Mucosa of descending colon (tissue), 3 donors: ENCODE results near the gene BCL10. TPM values are rescaled to one million over a fixed set of nuclear protein-coding genes. Genes with fewer than 3 reads are reported as not detected.

Experiments used
- ATAC-seq: fragments of 200-7000 bp; cut with Tn5 transposase; one replicate; pipeline ENCODE4 v1.9.1; 2020; ENCODE audit warnings: mild to moderate bottlenecking, moderate library complexity
- DNase-seq, 3 donors: peaks; one replicate each; pipeline ENCODE4 v3.0.0-alpha.2; 2020
- H3K36me3 ChIP-seq: fragments of 200-600 bp; one replicate; pipeline ENCODE4 v1.8.0; 2021; ENCODE audit warnings: low read depth, mild to moderate bottlenecking
- H3K4me1 ChIP-seq: fragments of 200-600 bp; one replicate; pipeline ENCODE4 v1.8.0; 2021; ENCODE audit warnings: low read depth, mild to moderate bottlenecking
- H3K4me3 ChIP-seq: fragments of 200-600 bp; one replicate; pipeline ENCODE4 v1.8.0; 2021; ENCODE audit warnings: mild to moderate bottlenecking
- H3K9me3 ChIP-seq: fragments of 200-600 bp; one replicate; pipeline ENCODE4 v1.8.0; 2021; ENCODE audit warnings: mild to moderate bottlenecking
- intact Hi-C, 2 donors: fragments of 100-400 bp; cut with DNase I in 1 of 2; cut with micrococcal nuclease in 1 of 2; formaldehyde crosslinking; loops; one replicate each; pipeline versions ENCODE4 v1.11.0 to v1.11.1; 2022; cut with DNase I, micrococcal nuclease
- total RNA-seq, 3 donors: library from RNA; stranded (reverse); fragmentation: NEBNext Ultra II Directional in 2 of 3; extraction: Animal tissue kit (Norgen Biotek cat#: 25700) in 2 of 3; gene quantifications; one replicate each; pipeline versions ENCODE4 v1.2.1 to v1.2.4, GENCODE V29; 2021 to 2023
- TF ChIP-seq, protein P1 (sequence below): fragments of 200-600 bp; IDR thresholded peaks from one replicate; pipeline ENCODE4 v1.8.0; 2022; ENCODE audit warnings: antibody characterized with exemption, mild to moderate bottlenecking
- donor health status: DM: no; HTN: no; CAD: no; lungs with moderate emphysema.
- donor health status: DM: no; HTN: no; CAD: no.
- donor health status: DM: no; HTN: yes; CAD: no.

BCL10 gene
- total RNA-seq, 3 donors from 2014 or later = 63.5 to 128 (median 121) TPM

DNA sequence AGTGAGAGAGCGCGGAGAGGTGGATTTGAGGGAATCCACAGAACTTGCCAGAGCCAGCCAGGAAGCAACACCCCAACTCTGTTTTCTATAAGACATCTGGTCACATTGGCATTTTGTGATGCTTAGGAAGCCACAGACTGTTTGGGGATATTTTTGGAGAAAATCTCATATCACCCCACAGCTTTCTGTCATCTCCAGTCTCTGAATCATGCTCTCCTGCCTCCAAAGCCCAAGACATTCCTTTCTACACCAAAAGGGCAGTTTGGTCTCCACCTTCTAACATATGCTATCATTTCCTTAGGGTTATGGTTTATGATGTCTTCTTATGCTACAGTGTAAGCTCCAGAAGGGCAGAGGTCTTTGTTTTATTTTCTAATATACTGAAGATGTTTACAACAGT lies 14.4 kb upstream of the BCL10 start:
- Histone ChIP-seq H3K36me3 (no peaks in the 10 kb centered on the region), H3K4me3 (no peak overlapping the region), H3K4me1 (no peaks in the 10 kb centered on the region), H3K9me3 (no peaks in the 10 kb centered on the region)
- ATAC-seq = no peak
- TF ChIP-seq, protein P1, sequence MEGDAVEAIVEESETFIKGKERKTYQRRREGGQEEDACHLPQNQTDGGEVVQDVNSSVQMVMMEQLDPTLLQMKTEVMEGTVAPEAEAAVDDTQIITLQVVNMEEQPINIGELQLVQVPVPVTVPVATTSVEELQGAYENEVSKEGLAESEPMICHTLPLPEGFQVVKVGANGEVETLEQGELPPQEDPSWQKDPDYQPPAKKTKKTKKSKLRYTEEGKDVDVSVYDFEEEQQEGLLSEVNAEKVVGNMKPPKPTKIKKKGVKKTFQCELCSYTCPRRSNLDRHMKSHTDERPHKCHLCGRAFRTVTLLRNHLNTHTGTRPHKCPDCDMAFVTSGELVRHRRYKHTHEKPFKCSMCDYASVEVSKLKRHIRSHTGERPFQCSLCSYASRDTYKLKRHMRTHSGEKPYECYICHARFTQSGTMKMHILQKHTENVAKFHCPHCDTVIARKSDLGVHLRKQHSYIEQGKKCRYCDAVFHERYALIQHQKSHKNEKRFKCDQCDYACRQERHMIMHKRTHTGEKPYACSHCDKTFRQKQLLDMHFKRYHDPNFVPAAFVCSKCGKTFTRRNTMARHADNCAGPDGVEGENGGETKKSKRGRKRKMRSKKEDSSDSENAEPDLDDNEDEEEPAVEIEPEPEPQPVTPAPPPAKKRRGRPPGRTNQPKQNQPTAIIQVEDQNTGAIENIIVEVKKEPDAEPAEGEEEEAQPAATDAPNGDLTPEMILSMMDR = no peak
- intact Hi-C loops = no loop called here
- no peak for DNase-seq

DNA sequence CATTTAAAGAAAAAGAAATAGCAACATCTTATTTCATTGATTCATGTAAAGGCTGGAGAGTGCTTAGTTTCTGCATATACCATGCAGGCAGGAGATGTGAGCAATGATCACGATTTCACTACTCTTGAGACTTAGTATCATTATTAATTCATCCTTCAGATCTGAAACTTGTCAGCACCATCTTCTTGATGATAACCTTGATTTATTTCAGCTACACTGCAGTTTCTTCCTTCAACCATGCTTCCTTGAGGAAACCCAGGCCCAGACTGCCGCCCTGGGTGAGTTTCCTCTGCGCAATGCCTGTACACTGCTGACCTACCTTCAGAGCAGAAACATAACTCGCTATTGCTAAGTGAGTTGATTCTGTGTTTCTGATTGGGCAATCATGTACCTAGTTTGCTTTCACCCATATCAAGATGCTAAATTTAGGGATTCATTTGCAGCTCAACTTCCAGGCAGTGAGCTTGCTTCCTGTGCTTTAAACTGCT lies 13.5 kb upstream of the BCL10 start:
- DNase-seq (no peak), ATAC-seq (no peak)
- TF ChIP-seq, protein P1 = no peak
- Histone ChIP-seq H3K9me3 (no peaks in the 10 kb centered on the region), H3K4me1 (no peaks in the 10 kb centered on the region), H3K4me3 (no peak overlapping the region), H3K36me3 (no peaks in the 10 kb centered on the region)
- intact Hi-C loops = no loop called here

DNA sequence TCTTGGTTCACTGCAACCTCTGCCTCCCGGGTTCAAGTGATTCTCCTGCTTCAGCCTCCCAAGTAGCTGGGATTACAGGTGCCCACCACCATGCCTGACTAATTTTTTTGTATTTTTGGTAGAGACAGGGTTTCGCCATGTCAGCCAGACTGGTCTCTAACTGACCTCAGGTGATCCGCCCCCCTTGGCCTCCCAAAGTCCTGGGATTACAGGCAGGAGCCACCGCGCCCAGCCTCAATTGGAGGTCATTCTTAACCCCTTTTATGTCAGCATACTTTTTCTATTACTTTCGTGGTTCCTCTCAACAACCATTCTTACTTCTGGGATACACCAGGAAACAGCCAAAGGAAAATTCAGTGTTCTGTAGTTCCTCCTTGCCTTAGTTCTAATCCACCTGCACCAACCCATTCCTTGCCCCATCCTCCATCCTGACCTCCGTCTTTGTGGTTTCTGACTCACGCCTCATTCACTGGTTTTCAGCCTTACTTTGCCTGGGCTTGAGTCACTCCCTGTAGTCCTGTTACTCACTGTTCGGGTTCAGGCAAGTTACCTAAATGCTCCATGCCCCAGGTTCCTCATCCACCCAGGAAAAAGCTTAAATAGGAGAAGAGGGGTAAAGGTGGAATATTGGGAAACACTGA lies 12.9 kb upstream of the BCL10 start:
- TF ChIP-seq, protein P1 = no peak
- Histone ChIP-seq H3K4me3 (no peak overlapping the region), H3K9me3 (no peaks in the 10 kb centered on the region), H3K4me1 (no peaks in the 10 kb centered on the region), H3K36me3 (no peaks in the 10 kb centered on the region)
- ATAC-seq (peak; percentile 90), DNase-seq (no peak)
- intact Hi-C loops = no loop called here

DNA sequence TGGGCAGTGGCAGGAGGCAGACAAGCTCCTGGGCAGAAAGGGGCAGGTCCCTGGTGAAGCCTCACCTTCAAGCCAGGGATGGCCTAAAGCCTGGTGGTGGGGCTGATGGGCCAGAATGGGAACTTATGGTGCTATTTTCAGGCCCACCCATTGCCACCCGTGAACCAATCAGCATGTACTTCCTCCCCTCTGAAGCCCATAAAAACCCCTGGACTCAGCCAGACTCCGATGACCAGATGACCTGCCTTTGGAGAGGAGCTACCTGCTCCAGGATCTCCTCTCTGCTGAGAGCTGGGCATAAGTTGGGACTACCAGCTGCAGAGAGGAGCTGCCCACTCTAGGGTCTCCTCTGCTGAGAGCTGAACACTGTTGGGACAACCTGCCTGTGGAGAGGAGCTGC lies 7.8 kb upstream of the BCL10 start:
- H3K4me1 ChIP-seq = peaks cover 19% of the 10 kb centered on the region
- ATAC-seq (no peak), DNase-seq (no peak)
- intact Hi-C loops = no loop called here
- no peak overlapping the region for H3K4me3 ChIP-seq
- H3K36me3 ChIP-seq = no peaks in the 10 kb centered on the region
- no peaks in the 10 kb centered on the region for H3K9me3 ChIP-seq
- TF ChIP-seq, protein P1 = no peak

DNA sequence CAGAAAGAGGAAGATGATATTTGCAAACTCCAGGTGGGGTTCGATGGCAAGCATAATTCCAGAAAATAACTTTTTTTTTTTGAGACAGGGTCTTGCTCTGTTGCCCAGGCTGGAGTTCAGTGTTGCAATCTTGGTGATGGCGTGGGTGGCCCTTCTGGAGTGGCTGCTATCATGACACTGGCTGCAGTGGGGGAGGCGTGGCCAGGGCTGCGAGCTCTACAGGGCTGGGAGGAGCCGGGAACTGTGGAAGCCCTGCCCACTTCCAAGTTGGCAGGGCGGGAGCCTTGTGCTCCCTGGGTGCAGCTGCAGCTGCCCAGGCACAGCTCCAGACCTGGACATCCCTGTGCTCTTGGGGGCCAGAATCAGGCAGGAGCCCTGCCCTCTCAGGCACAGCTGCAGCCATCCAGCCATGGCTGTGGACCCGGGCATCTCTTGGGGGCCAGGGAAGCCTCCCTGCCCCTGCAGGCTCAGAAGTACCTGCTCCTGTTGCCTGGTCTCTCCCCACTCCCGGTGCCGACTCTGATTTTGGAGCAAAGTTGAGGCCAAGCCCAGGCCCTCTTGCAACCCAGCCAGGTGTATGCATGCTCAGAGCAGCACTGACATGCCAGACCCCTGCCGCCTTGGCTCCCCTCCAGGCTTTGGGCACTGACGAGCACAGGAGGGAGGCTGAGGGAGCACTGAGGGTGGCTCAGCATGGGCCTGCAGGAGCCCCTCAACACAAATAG lies 7.2 kb upstream of the BCL10 start:
- TF ChIP-seq, protein P1 = no peak
- ATAC-seq = peak; percentile 87
- no peak overlapping the region for H3K4me3 ChIP-seq
- H3K4me1 ChIP-seq = peaks cover 24% of the 10 kb centered on the region
- H3K36me3 ChIP-seq = no peaks in the 10 kb centered on the region
- no peaks in the 10 kb centered on the region for H3K9me3 ChIP-seq
- intact Hi-C loops = no loop called here
- peak; percentile 84 to 87 (median 86) for DNase-seq
